SH-SY5Y (cell line): ENCODE results near the gene ELMO2.

Source experiments
- GATA2 ChIP-seq: IDR thresholded peaks from 2 replicates; pipeline ENCODE4 v1.6.1; 2011; ENCODE audit warnings: mild to moderate bottlenecking, low read depth, low read length
- GATA3 ChIP-seq: IDR thresholded peaks from 2 replicates; pipeline ENCODE4 v1.6.1; 2011; ENCODE audit warnings: low read depth, mild to moderate bottlenecking, low read length, moderate library complexity

DNA sequence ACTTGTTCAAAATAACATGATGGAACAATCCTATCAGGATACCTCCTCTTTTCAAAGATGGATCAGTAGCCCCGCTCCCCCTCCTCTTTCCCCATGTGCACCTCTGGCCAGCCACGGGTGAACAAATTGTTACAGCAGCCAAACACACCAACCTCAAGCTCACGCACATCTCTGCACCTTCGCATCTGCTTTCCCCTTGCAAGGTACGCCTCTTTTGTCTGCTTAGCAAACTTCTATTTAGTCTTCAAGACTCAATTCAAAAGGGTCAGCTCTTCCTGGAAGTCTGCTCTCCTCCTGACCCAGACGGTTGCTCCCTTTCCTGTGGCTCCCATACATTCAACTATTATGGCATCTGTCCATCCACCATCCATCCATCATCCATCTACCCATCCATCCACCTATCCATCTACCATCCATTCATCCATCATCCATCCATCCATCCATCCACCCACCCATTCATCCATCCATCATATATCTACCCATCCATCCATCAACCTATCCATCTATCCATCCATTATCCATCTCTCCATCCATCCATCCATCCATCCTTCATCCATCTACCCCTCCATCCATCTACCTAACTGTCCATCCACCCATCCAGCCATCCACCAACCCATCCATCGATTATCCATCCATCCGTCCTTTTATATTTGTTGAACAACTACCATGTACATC lies 61.8 kb downstream of the ELMO2 start:
- TF ChIP-seq GATA2 (no peak), GATA3 (no peak)
